SK-N-SH (cell line): ENCODE data around the gene PXMP4. TPM values are rescaled to one million over a fixed set of nuclear protein-coding genes. Genes with fewer than 3 reads are reported as not detected.

ENCODE experiments used
- CTCF ChIA-PET: fragments of 300-600, 350-600 bp; formaldehyde crosslinking; extraction: SDS; loops from one replicate; lab custom pipeline; 2021; lab: Yijun Ruan, JAX
- POLR2A ChIA-PET: fragments of 350-600 bp; sonication (Branson Sonifier 250); formaldehyde crosslinking; extraction: SDS; loops from one replicate; lab custom pipeline; 2020; ENCODE audit warnings: antibody characterized with exemption, inconsistent platforms; lab: Yijun Ruan, JAX
- DNase-seq: peaks from one replicate; pipeline ENCODE4 v3.0.0; 2012
- H2AFZ ChIP-seq: fragments of 200-600 bp; sonication (generic); 2 replicates; pipeline ENCODE4 v1.8.1; 2016; ENCODE audit warnings: antibody characterized with exemption, mild to moderate bottlenecking, low read depth
- H3F3A ChIP-seq: fragments of 200-600 bp; sonication (generic); replicated peaks from 2 replicates; pipeline ENCODE3; 2016; ENCODE audit warnings: antibody characterized with exemption, mild to moderate bottlenecking; ENCODE audit not compliant: insufficient read depth
- H3K27ac ChIP-seq, 2 experiments: fragments of 200-500 bp in 1 of 2; fragments of 200-600 bp in 1 of 2; sonication (Bioruptor generic) in 1 of 2; sonication (generic), shearing (Covaris generic) in 1 of 2; 2 replicates each; pipeline versions ENCODE4 v1.5.1 to v1.6.1; 2014 to 2016; ENCODE audit warnings: low read depth in 2 of 2, inconsistent platforms in 1 of 2, low read length in 1 of 2, mild to moderate bottlenecking in 1 of 2, mixed read lengths in 1 of 2
- H3K27me3 ChIP-seq: fragments of 200-600 bp; sonication (generic), shearing (Covaris generic); 2 replicates; pipeline ENCODE4 v1.6.1; 2016; ENCODE audit warnings: mixed run types; ENCODE audit not compliant: insufficient read depth
- H3K36me3 ChIP-seq, 2 experiments: fragments of 200-500 bp in 1 of 2; fragments of 200-600 bp in 1 of 2; sonication (Bioruptor generic) in 1 of 2; sonication (generic) in 1 of 2; replicated peaks in 1 of 2; 2 replicates each; pipeline versions ENCODE3 to v1.5.1; 2014 to 2016; ENCODE audit warnings: low read length in 1 of 2, mild to moderate bottlenecking in 1 of 2; ENCODE audit not compliant: insufficient read depth in 2 of 2, control insufficient read depth in 1 of 2
- H3K4me1 ChIP-seq, 2 experiments: fragments of 200-500 bp in 1 of 2; fragments of 200-600 bp in 1 of 2; sonication (Bioruptor generic) in 1 of 2; sonication (generic), shearing (Covaris generic) in 1 of 2; 2 replicates each; pipeline versions ENCODE4 v1.5.1 to v1.6.1; 2014 to 2016; ENCODE audit warnings: low read depth in 1 of 2, low read length in 1 of 2, mixed run types in 1 of 2; ENCODE audit not compliant: insufficient read depth in 2 of 2, control insufficient read depth in 1 of 2
- H3K4me2 ChIP-seq: fragments of 200-600 bp; sonication (generic), shearing (Covaris generic); 2 replicates; pipeline ENCODE4 v1.6.1; 2017; ENCODE audit warnings: mixed run types
- H3K4me3 ChIP-seq, 2 experiments: fragments of 200-500 bp in 1 of 2; fragments of 200-600 bp in 1 of 2; sonication (Bioruptor generic) in 1 of 2; sonication (generic), shearing (Covaris generic) in 1 of 2; 2 replicates each; pipeline versions ENCODE4 v1.5.1 to v1.8.1; 2014 to 2016; ENCODE audit warnings: low read depth in 2 of 2, inconsistent platforms in 1 of 2, low read length in 1 of 2, mild to moderate bottlenecking in 1 of 2, mixed read lengths in 1 of 2, moderate library complexity in 1 of 2
- H3K79me2 ChIP-seq: fragments of 200-600 bp; sonication (generic); 2 replicates; pipeline ENCODE4 v1.8.1; 2017; ENCODE audit warnings: mild to moderate bottlenecking; ENCODE audit not compliant: insufficient read depth
- H3K9ac ChIP-seq: fragments of 200-600 bp; sonication (generic); 2 replicates; pipeline ENCODE4 v1.6.1; 2017; ENCODE audit warnings: mixed run types
- H3K9me2 ChIP-seq: fragments of 200-600 bp; sonication (generic); 2 replicates; pipeline ENCODE4 v1.6.1; 2017; ENCODE audit warnings: mixed run types
- H3K9me3 ChIP-seq: fragments of 200-600 bp; sonication (generic); 2 replicates; pipeline ENCODE4 v1.6.1; 2017; ENCODE audit warnings: mixed run types, mild to moderate bottlenecking, moderate library complexity
- H4K20me1 ChIP-seq: fragments of 200-600 bp; sonication (generic); 2 replicates; pipeline ENCODE4 v1.6.1; 2017; ENCODE audit warnings: mild to moderate bottlenecking, mixed run types; ENCODE audit not compliant: insufficient read depth
- CTCF ChIP-seq: fragments of 200-600 bp; sonication (generic); IDR thresholded peaks from 2 replicates; pipeline ENCODE4 v1.6.1; 2017; ENCODE audit warnings: antibody characterized with exemption, mild to moderate bottlenecking, moderate library complexity
- GABPA ChIP-seq: IDR thresholded peaks from 2 replicates; pipeline ENCODE4 v1.4.0; 2012; ENCODE audit warnings: low read depth, mild to moderate bottlenecking
- GATA2 ChIP-seq: sonication (generic); formaldehyde crosslinking; IDR thresholded peaks from 2 replicates; pipeline ENCODE4 v1.5.0; 2020; ENCODE audit warnings: mild to moderate bottlenecking, missing genetic modification reagents
- IRF3 ChIP-seq: fragments of 150-350 bp; IDR thresholded peaks from 2 replicates; pipeline ENCODE4 v1.6.1; 2016; ENCODE audit warnings: mild to moderate bottlenecking, low read depth, low read length
- MAX ChIP-seq: IDR thresholded peaks from 2 replicates; pipeline ENCODE4 v1.4.0; 2012; ENCODE audit warnings: low read depth
- NFIC ChIP-seq: IDR thresholded peaks from 2 replicates; pipeline ENCODE4 v1.4.0; 2012; ENCODE audit warnings: borderline replicate concordance
- NRF1 ChIP-seq: IDR thresholded peaks from 2 replicates; pipeline ENCODE4 v1.6.1; 2012; ENCODE audit warnings: low read depth, mild to moderate bottlenecking, low read length
- POLR2AphosphoS5 ChIP-seq: IDR thresholded peaks from 2 replicates; pipeline ENCODE4 v1.6.1; 2012; ENCODE audit warnings: low read depth, low read length
- WGBS: methylation state at CpG from one replicate; pipeline ENCODE4 v1.1.6; 2017; ENCODE audit warnings: low lambda C conversion rate; 5-methylcytosine and 5-hydroxymethylcytosine counted together
- polyA plus RNA-seq, 3 experiments: library from polyadenylated mRNA; depleted of rRNA; stranded (reverse); fragments of >200 nt; gene quantifications; 2 replicates each; pipeline ENCODE4 v1.2.3, GENCODE V29; 2012

Gene PXMP4
- polyA plus RNA-seq, 1 of the 3 experiments (the other 2 are of a cell fraction): 5.6 TPM

- no peaks in the 10 kb centered on the region for H3K79me2 ChIP-seq
- H4K20me1 ChIP-seq: no peaks in the 10 kb centered on the region
- no peak overlapping the region for H3K9ac ChIP-seq
- DNase-seq: no peak
- H3K4me3 ChIP-seq: no peak overlapping the region
- 76% methylated on average over 4 of the region's 4 CpGs for WGBS
- CTCF ChIA-PET: interaction anchor here (0.8 to 9.2 kb wide), 4 partner anchors 11 to 198 kb away, joined by 3 to 114 read pairs (median 42); partner anchors contain the start of genes ACTL10 and C20orf144
- peaks cover 10% of the 10 kb centered on the region for H3F3A ChIP-seq
- H2AFZ ChIP-seq: no peak overlapping the region
- no peaks in the 10 kb centered on the region for H3K27me3 ChIP-seq
- no peak overlapping the region for H3K4me2 ChIP-seq
- H3K9me3 ChIP-seq: no peaks in the 10 kb centered on the region
- H3K36me3 ChIP-seq: peaks cover 0 to 7% of the 10 kb centered on the region in 2 experiments
- no peak overlapping the region for H3K27ac ChIP-seq
- no peaks in the 10 kb centered on the region for H3K9me2 ChIP-seq
- H3K4me1 ChIP-seq: peaks cover 0 to 22% of the 10 kb centered on the region in 2 experiments; a peak in 1 of 4 replicates
- POLR2A ChIA-PET: interaction anchor here (0.7 to 2.8 kb wide), 5 partner anchors 9 to 205 kb away, joined by 3 to 17 read pairs (median 5); partner anchors contain the start of genes ACTL10 and PXMP4
- TF ChIP-seq MAX (no peak), CTCF (no peak), GABPA (no peak), NRF1 (no peak), IRF3 (no peak), NFIC (no peak)
Observed at GRCh38 chr20:33655164-33655563, 64.9 kb downstream of the PXMP4 start.

GRCh38 chr20:33654680-33655161 lies 65.4 kb downstream of the PXMP4 start:
- peaks cover 13% of the 10 kb centered on the region for H3F3A ChIP-seq
- no peak overlapping the region for H3K4me3 ChIP-seq
- H3K36me3 ChIP-seq: peaks cover 0 to 6% of the 10 kb centered on the region in 2 experiments
- no peak overlapping the region for H2AFZ ChIP-seq
- POLR2A ChIA-PET: interaction anchor here (0.7 to 2.8 kb wide), 6 partner anchors 10 to 205 kb away, joined by 3 to 17 read pairs (median 4); partner anchors contain the start of genes ACTL10 and PXMP4
- H3K27me3 ChIP-seq: no peaks in the 10 kb centered on the region
- CTCF ChIA-PET: interaction anchor here (0.8 to 9.2 kb wide), 6 partner anchors 12 to 197 kb away, joined by 3 to 114 read pairs (median 20); partner anchors contain the start of genes ACTL10 and C20orf144
- peaks cover 0 to 26% of the 10 kb centered on the region in 2 experiments; a peak in 2 of 4 replicates for H3K4me1 ChIP-seq
- no peaks in the 10 kb centered on the region for H3K9me2 ChIP-seq
- DNase-seq: peak; percentile 36
- no peaks in the 10 kb centered on the region for H3K9me3 ChIP-seq
- WGBS: 89% methylated on average over 14 of the region's 14 CpGs
- no peak overlapping the region for H3K27ac ChIP-seq
- H3K9ac ChIP-seq: no peak overlapping the region
- no peaks in the 10 kb centered on the region for H3K79me2 ChIP-seq
- no peaks in the 10 kb centered on the region for H4K20me1 ChIP-seq
- no peak for TF ChIP-seq GATA2 (CRISPR knock-in tag)
- no peak for TF ChIP-seq POLR2AphosphoS5
- H3K4me2 ChIP-seq: no peak overlapping the region
